ENCODE data around the gene AP5B1. TPM values are rescaled to one million over a fixed set of nuclear protein-coding genes. Genes with fewer than 3 reads are reported as not detected.

AP5B1 gene
- total RNA-seq (10 to 100 TPM; 17.7 to 31.6 (median 30.1) TPM), total RNA-seq (35.1 to 94.6 (median 51.7) reads per million in 29 experiments)
- 10.9 TPM for total RNA-seq (2013)

GRCh38 chr11:65780770-65781151 lies at the start of gene AP5B1:
AP5B1 (minus strand) TSS chr11:65780976; CDS start chr11:65780591, 385 bp downstream.
- peaks cover 15 to 26% (median 24%) of the 10 kb centered on the region in 3 donors for H3K4me1 Mint-ChIP-seq
- DNase-seq (peak in 33 of 35 experiments; percentile 10 to 85 (median 51)), ATAC-seq (replicated peaks in 1 of 4) (peak; percentile 74 to 78 (median 77))
- peak within 1 kb of the TSS in 1 of 2 donors; percentile 39 for H3K27ac Mint-ChIP-seq
- under 1% methylated on average over 53 of the region's 59 CpGs for WGBS (ENCODE audit: insufficient coverage)
- POLR2A ChIA-PET = no interaction called here
- H3K4me3 Mint-ChIP-seq = peak within 1 kb of the TSS; percentile 78 to 84 (median 83)
- H3K27me3 Mint-ChIP-seq = peaks cover 7 to 8% of the 10 kb centered on the region in 2 donors
- Histone ChIP-seq H3K4me3 (ENCODE audit: control insufficient read depth in 1 of 2, extremely low read depth in 1 of 2, low read length in 1 of 2) (peak within 1 kb of the TSS; percentile 75 to 80), H3K27me3 (replicated peaks in 1 of 2; ENCODE audit: control insufficient read depth in 2 of 2, extremely low read depth in 1 of 2, insufficient read depth in 2 of 2, low read length in 1 of 2) (peaks cover 0 to 20% of the 10 kb centered on the region in 2 experiments), H3K9me3 (no peaks in the 10 kb centered on the region), H3K27ac (ENCODE audit: low read length) (no peak within 1 kb of the TSS), H3K4me1 (ENCODE audit: control insufficient read depth in 1 of 2, extremely low read depth in 1 of 2, insufficient read depth in 2 of 2, low read length in 2 of 2) (peaks cover 3 to 39% of the 10 kb centered on the region in 2 experiments), H3K36me3 (ENCODE audit: control insufficient read depth in 2 of 2, extremely low read depth in 1 of 2, insufficient read depth in 1 of 2, low read length in 1 of 2) (peaks cover 0 to 23% of the 10 kb centered on the region in 2 donors)
- H3K36me3 Mint-ChIP-seq = no peaks in the 10 kb centered on the region
- no peaks in the 10 kb centered on the region for H3K9me3 Mint-ChIP-seq
- CTCF ChIA-PET = interaction anchor here (0.7 to 2.1 kb wide), 7 partner anchors 37 to 209 kb away, joined by 3 to 13 read pairs (median 5); partner anchors contain the start of genes KAT5 (in 1 of the 2) and MUS81 (in 1 of the 2)

GRCh38 chr11:65829459-65829858 lies 48.7 kb upstream of the AP5B1 start:
- Mint-ChIP-seq H3K4me1 (peaks cover 8 to 16% (median 9%) of the 10 kb centered on the region in 3 donors), H3K4me3 (no peak overlapping the region), H3K9me3 (no peaks in the 10 kb centered on the region), H3K36me3 (no peaks in the 10 kb centered on the region), H3K27ac (no peak overlapping the region), H3K27me3 (no peaks in the 10 kb centered on the region)
- Histone ChIP-seq H3K9me3 (no peaks in the 10 kb centered on the region), H3K4me3 (ENCODE audit: control insufficient read depth in 1 of 2, extremely low read depth in 1 of 2, low read length in 1 of 2) (no peak overlapping the region), H3K36me3 (ENCODE audit: control insufficient read depth in 2 of 2, extremely low read depth in 1 of 2, insufficient read depth in 1 of 2, low read length in 1 of 2) (no peaks in the 10 kb centered on the region), H3K4me1 (ENCODE audit: control insufficient read depth in 1 of 2, extremely low read depth in 1 of 2, insufficient read depth in 2 of 2, low read length in 2 of 2) (peaks cover 5 to 20% of the 10 kb centered on the region in 2 experiments), H3K27me3 (replicated peaks in 1 of 2; ENCODE audit: control insufficient read depth in 2 of 2, extremely low read depth in 1 of 2, insufficient read depth in 2 of 2, low read length in 1 of 2) (no peaks in the 10 kb centered on the region), H3K27ac (ENCODE audit: low read length) (no peak overlapping the region)
- DNase-seq = no peak
- ChIA-PET POLR2A (interaction anchor here (0.7 kb wide), 2 partner anchors 17 to 568 kb away, joined by 3 to 9 read pairs; no protein-coding TSS in a partner anchor), CTCF (interaction anchor here in 1 of 2 donors (0.5 to 0.6 kb wide), 2 partner anchors 19 to 55 kb away, joined by 3 to 4 read pairs; no protein-coding TSS in a partner anchor)
- no peak for ATAC-seq (replicated peaks in 1 of 4)
- WGBS (ENCODE audit: insufficient coverage) = 79% methylated on average over 2 of the region's 4 CpGs

GRCh38 chr11:65826984-65827735 lies 46.4 kb upstream of the AP5B1 start:
- Histone ChIP-seq H3K9me3 (no peaks in the 10 kb centered on the region), H3K4me1 (ENCODE audit: control insufficient read depth in 1 of 2, extremely low read depth in 1 of 2, insufficient read depth in 2 of 2, low read length in 2 of 2) (no peaks in the 10 kb centered on the region), H3K36me3 (ENCODE audit: control insufficient read depth in 2 of 2, extremely low read depth in 1 of 2, insufficient read depth in 1 of 2, low read length in 1 of 2) (no peaks in the 10 kb centered on the region), H3K4me3 (ENCODE audit: control insufficient read depth in 1 of 2, extremely low read depth in 1 of 2, low read length in 1 of 2) (no peak overlapping the region), H3K27ac (ENCODE audit: low read length) (no peak overlapping the region), H3K27me3 (replicated peaks in 1 of 2; ENCODE audit: control insufficient read depth in 2 of 2, extremely low read depth in 1 of 2, insufficient read depth in 2 of 2, low read length in 1 of 2) (peaks cover 0 to 5% of the 10 kb centered on the region in 2 experiments)
- DNase-seq (no peak), ATAC-seq (replicated peaks in 1 of 4) (no peak)
- Mint-ChIP-seq H3K27ac (no peak overlapping the region), H3K4me1 (peaks cover 2 to 8% (median 3%) of the 10 kb centered on the region in 3 donors), H3K36me3 (no peaks in the 10 kb centered on the region), H3K9me3 (no peaks in the 10 kb centered on the region), H3K4me3 (no peak overlapping the region), H3K27me3 (no peaks in the 10 kb centered on the region)
- ChIA-PET CTCF (interaction anchor here (0.6 to 1.1 kb wide), 4 partner anchors 10 to 61 kb away, joined by 3 read pairs; partner anchors contain the start of gene FIBP (in 1 of the 2)), POLR2A (interaction anchor here (0.5 to 0.7 kb wide), 2 partner anchors 44 to 454 kb away, joined by 3 read pairs; no protein-coding TSS in a partner anchor)
- WGBS (ENCODE audit: insufficient coverage) = 92% methylated on average over 2 of the region's 8 CpGs

- no peaks in the 10 kb centered on the region for H3K36me3 Mint-ChIP-seq
Measured at GRCh38 chr11:65822776-65823528, 42.2 kb upstream of the AP5B1 start.

GRCh38 chr11:65821107-65821506 lies 40.3 kb upstream of the AP5B1 start:
- H3K4me3 ChIP-seq (ENCODE audit: control insufficient read depth in 1 of 2, extremely low read depth in 1 of 2, low read length in 1 of 2) = no peak overlapping the region
- DNase-seq = no peak
- ChIA-PET CTCF (no interaction called here), POLR2A (no interaction called here)
- Mint-ChIP-seq H3K4me1 (peaks cover 12 to 17% (median 16%) of the 10 kb centered on the region in 3 donors), H3K4me3 (no peak overlapping the region), H3K9me3 (no peaks in the 10 kb centered on the region), H3K27me3 (no peaks in the 10 kb centered on the region), H3K36me3 (no peaks in the 10 kb centered on the region), H3K27ac (no peak overlapping the region)
- peaks cover 2 to 15% of the 10 kb centered on the region in 2 experiments for H3K4me1 ChIP-seq (ENCODE audit: control insufficient read depth in 1 of 2, extremely low read depth in 1 of 2, insufficient read depth in 2 of 2, low read length in 2 of 2)
- H3K36me3 ChIP-seq (ENCODE audit: control insufficient read depth in 2 of 2, extremely low read depth in 1 of 2, insufficient read depth in 1 of 2, low read length in 1 of 2) = no peaks in the 10 kb centered on the region
- WGBS (ENCODE audit: insufficient coverage) = 82% methylated on average over 8 of the region's 8 CpGs
- no peaks in the 10 kb centered on the region for H3K9me3 ChIP-seq
- peaks cover 0 to 9% of the 10 kb centered on the region in 2 experiments for H3K27me3 ChIP-seq (replicated peaks in 1 of 2; ENCODE audit: control insufficient read depth in 2 of 2, extremely low read depth in 1 of 2, insufficient read depth in 2 of 2, low read length in 1 of 2)
- no peak overlapping the region for H3K27ac ChIP-seq (ENCODE audit: low read length)
- ATAC-seq (replicated peaks in 1 of 4) = no peak

More at GRCh38 chr11:65822776-65823528, 42.2 kb upstream of the AP5B1 start:
- H3K27me3 ChIP-seq (replicated peaks in 1 of 2; ENCODE audit: control insufficient read depth in 2 of 2, extremely low read depth in 1 of 2, insufficient read depth in 2 of 2, low read length in 1 of 2) = peaks cover 0 to 9% of the 10 kb centered on the region in 2 experiments
- CTCF ChIA-PET = interaction anchor here (0.5 to 1.0 kb wide), 3 partner anchors 63 to 297 kb away, joined by 3 to 4 read pairs (median 3); no protein-coding TSS in a partner anchor
- DNase-seq (no peak), ATAC-seq (replicated peaks in 1 of 4) (no peak)
- H3K4me3 ChIP-seq (ENCODE audit: control insufficient read depth in 1 of 2, extremely low read depth in 1 of 2, low read length in 1 of 2) = no peak overlapping the region
- POLR2A ChIA-PET = interaction anchor here in 1 of 2 donors (0.7 kb wide), 1 partner anchor 564 kb away, joined by 4 read pairs; no protein-coding TSS in a partner anchor
- no peaks in the 10 kb centered on the region for H3K36me3 ChIP-seq (ENCODE audit: control insufficient read depth in 2 of 2, extremely low read depth in 1 of 2, insufficient read depth in 1 of 2, low read length in 1 of 2)
- H3K27ac ChIP-seq (ENCODE audit: low read length) = no peak overlapping the region
- no peaks in the 10 kb centered on the region for H3K9me3 ChIP-seq
- no peaks in the 10 kb centered on the region for H3K27me3 Mint-ChIP-seq
- H3K4me1 Mint-ChIP-seq = peaks cover 0 to 3% (median 3%) of the 10 kb centered on the region in 3 donors
- H3K27ac Mint-ChIP-seq = no peak overlapping the region
- 69% methylated on average over 8 of the region's 15 CpGs for WGBS (ENCODE audit: insufficient coverage)
- no peak overlapping the region for H3K4me3 Mint-ChIP-seq
- H3K9me3 Mint-ChIP-seq = no peaks in the 10 kb centered on the region
- H3K4me1 ChIP-seq (ENCODE audit: control insufficient read depth in 1 of 2, extremely low read depth in 1 of 2, insufficient read depth in 2 of 2, low read length in 2 of 2) = peaks cover 0 to 4% of the 10 kb centered on the region in 2 experiments
